Smooth muscle cell (in vitro differentiated cells): Measurements from ENCODE around the gene CUX1. TPM values are rescaled to one million over a fixed set of nuclear protein-coding genes. Genes with fewer than 3 reads are reported as not detected.

ENCODE experiments used
- DNase-seq: peaks from one replicate; lab custom pipeline; 2025; ENCODE audit not compliant: unreplicated experiment; lab: John Stamatoyannopoulos, UW
- H2AFZ ChIP-seq: fragments of 200-600 bp; sonication (generic); 2 replicates; pipeline ENCODE4 v1.6.0; 2016; ENCODE audit warnings: antibody characterized with exemption, low read depth, mild to moderate bottlenecking
- H3F3A ChIP-seq: fragments of 200-600 bp; sonication (generic); 2 replicates; pipeline ENCODE4 v1.6.0; 2017; ENCODE audit warnings: antibody characterized with exemption, low read depth
- H3K27ac ChIP-seq: fragments of 200-600 bp; sonication (generic); 2 replicates; pipeline ENCODE4 v1.5.1; 2016; ENCODE audit warnings: low read depth, mild to moderate bottlenecking
- H3K27me3 ChIP-seq: fragments of 200-600 bp; sonication (generic); 2 replicates; pipeline ENCODE4 v1.6.1; 2016; ENCODE audit warnings: low read depth, mild to moderate bottlenecking
- H3K36me3 ChIP-seq: fragments of 200-600 bp; sonication (generic); 2 replicates; pipeline ENCODE4 v1.5.1; 2016; ENCODE audit warnings: low read depth
- H3K4me1 ChIP-seq: fragments of 200-600 bp; sonication (generic); 2 replicates; pipeline ENCODE4 v1.5.1; 2016; ENCODE audit warnings: low read depth
- H3K4me2 ChIP-seq: fragments of 200-600 bp; sonication (generic); 2 replicates; pipeline ENCODE4 v1.6.0; 2016; ENCODE audit warnings: mild to moderate bottlenecking
- H3K4me3 ChIP-seq: fragments of 200-600 bp; sonication (generic); 2 replicates; pipeline ENCODE4 v1.5.1; 2016; ENCODE audit warnings: mild to moderate bottlenecking
- H3K79me2 ChIP-seq: fragments of 200-600 bp; sonication (generic); 2 replicates; pipeline ENCODE4 v1.6.0; 2016; ENCODE audit warnings: low read depth, mild to moderate bottlenecking
- H3K9ac ChIP-seq: fragments of 200-600 bp; sonication (generic); 2 replicates; pipeline ENCODE4 v1.6.0; 2016; ENCODE audit warnings: low read depth
- H3K9me3 ChIP-seq: fragments of 200-600 bp; sonication (generic); replicated peaks from 2 replicates; pipeline ENCODE4 v1.5.1; 2016; ENCODE audit warnings: low read depth
- H4K20me1 ChIP-seq: fragments of 200-600 bp; sonication (generic); 2 replicates; pipeline ENCODE4 v1.6.0; 2016; ENCODE audit warnings: low read depth
- WGBS: methylation state at CpG from one replicate; pipeline ENCODE4 v1.1.7; 2016; ENCODE audit warnings: low lambda C conversion rate; 5-methylcytosine and 5-hydroxymethylcytosine counted together
- polyA plus RNA-seq: library from polyadenylated mRNA; unstranded; fragments of >200 nt; fragmentation: Nextera tagmentation; extraction: Ambion mirVana; gene quantifications from 2 replicates; pipeline ENCODE4 v1.2.1, GENCODE V29; 2016
- total RNA-seq: library from RNA; depleted of rRNA; stranded (reverse); fragments of >200 nt; gene quantifications from 2 replicates; pipeline ENCODE4 v1.2.3, GENCODE V29; 2014
- TF ChIP-seq, protein P1 (sequence below): fragments of 200-600 bp; sonication (generic); IDR thresholded peaks from 2 replicates; pipeline ENCODE4 v1.5.1; 2017; ENCODE audit warnings: borderline replicate concordance, mild to moderate bottlenecking, antibody characterized with exemption; ENCODE audit not compliant: insufficient read depth, poor library complexity, severe bottlenecking

The CUX1 gene
- total and polyA plus RNA-seq, 2 experiments from 2014 or later = 56.3 to 78.4 TPM

DNA sequence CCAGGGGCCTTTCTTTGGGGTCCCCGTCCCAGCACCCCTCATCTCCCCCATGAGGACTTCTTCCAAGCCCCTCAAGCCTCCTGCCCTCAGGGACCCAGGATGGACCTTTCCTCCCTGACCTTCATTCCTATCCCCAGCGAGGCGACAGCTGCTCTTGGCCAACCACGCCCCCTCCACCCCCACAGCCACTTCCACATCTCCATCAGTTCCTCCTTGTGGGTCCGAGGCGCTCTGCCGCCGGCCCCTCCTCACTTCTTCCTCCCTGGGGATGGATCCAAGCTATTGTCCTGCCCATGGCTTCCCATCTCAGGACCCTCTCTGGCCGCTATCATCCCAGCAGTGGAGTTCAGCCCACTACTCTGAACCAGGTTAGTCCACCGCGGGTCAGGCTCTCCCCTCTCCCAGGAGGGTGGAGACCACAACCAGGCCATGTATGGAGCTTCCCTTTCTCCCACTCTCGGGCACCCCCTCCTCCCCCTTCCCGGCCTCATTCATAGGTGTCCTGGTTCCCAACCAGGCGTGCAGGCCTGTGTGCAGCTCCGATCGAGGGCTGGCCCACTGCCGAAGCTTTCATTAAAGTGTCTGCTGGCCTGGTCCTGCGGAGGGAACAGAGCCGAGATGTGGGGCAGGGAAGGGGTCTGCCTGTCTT, 467.6 kb downstream of the CUX1 start:
- Histone ChIP-seq H3K36me3 (no peaks in the 10 kb centered on the region), H4K20me1 (peaks cover 21% of the 10 kb centered on the region), H3K79me2 (no peaks in the 10 kb centered on the region), H3K4me1 (peaks cover 17% of the 10 kb centered on the region), H3K9ac (no peak overlapping the region), H3K4me2 (peak overlapping the region; percentile 100), H3F3A (no peaks in the 10 kb centered on the region), H3K27ac (no peak overlapping the region), H3K9me3 (no peaks in the 10 kb centered on the region), H3K4me3 (no peak overlapping the region), H3K27me3 (no peaks in the 10 kb centered on the region), H2AFZ (no peak overlapping the region)
- no peak for DNase-seq
- WGBS = 80% methylated on average over 19 of the region's 19 CpGs
- TF ChIP-seq, protein P1, sequence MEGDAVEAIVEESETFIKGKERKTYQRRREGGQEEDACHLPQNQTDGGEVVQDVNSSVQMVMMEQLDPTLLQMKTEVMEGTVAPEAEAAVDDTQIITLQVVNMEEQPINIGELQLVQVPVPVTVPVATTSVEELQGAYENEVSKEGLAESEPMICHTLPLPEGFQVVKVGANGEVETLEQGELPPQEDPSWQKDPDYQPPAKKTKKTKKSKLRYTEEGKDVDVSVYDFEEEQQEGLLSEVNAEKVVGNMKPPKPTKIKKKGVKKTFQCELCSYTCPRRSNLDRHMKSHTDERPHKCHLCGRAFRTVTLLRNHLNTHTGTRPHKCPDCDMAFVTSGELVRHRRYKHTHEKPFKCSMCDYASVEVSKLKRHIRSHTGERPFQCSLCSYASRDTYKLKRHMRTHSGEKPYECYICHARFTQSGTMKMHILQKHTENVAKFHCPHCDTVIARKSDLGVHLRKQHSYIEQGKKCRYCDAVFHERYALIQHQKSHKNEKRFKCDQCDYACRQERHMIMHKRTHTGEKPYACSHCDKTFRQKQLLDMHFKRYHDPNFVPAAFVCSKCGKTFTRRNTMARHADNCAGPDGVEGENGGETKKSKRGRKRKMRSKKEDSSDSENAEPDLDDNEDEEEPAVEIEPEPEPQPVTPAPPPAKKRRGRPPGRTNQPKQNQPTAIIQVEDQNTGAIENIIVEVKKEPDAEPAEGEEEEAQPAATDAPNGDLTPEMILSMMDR = no peak

DNA sequence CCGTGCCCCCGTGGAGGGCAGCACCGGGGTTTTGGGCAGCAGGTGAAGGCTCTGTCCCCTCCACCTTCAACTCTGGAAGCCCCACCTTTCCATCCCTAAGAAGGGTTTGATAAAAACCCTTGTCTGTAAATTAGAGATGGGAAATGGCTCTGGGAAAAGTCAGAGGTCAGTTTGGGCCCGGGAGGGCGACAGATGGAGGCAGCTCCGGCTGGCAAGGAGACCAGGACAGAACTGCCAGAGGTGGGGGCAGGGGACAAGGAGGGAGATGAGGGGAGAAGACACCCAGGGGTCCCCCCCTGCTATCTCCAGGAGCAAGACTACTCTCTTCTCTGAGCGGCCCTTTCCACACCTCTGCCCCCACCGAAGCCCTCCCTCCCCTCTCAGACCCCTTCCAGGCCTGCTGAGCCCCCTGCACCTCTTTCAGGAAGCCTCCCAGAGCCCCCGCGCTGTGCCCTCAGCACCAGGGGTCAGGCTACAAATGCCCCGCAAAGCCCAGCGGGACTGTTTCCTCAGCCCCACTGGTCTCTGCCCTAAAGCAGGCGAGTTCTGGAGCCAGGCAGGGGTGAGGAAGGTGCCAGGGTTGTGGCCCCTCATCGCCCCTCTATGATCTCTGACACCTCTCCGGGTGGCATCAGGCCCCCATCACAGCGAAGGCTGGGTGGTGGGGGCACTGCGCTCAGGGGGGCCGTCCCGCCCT, 468.3 kb downstream of the CUX1 start:
- peaks cover 17% of the 10 kb centered on the region for H3K4me1 ChIP-seq
- H3K27me3 ChIP-seq = no peaks in the 10 kb centered on the region
- no peak for DNase-seq
- no peak overlapping the region for H3K9ac ChIP-seq
- TF ChIP-seq, protein P1 = no peak
- H4K20me1 ChIP-seq = peaks cover 26% of the 10 kb centered on the region
- H3K4me3 ChIP-seq = peak overlapping the region; percentile 91
- H3F3A ChIP-seq = no peaks in the 10 kb centered on the region
- H3K4me2 ChIP-seq = peak overlapping the region; percentile 100
- H2AFZ ChIP-seq = no peak overlapping the region
- no peaks in the 10 kb centered on the region for H3K9me3 ChIP-seq
- WGBS = 53% methylated on average over 16 of the region's 19 CpGs
- no peaks in the 10 kb centered on the region for H3K79me2 ChIP-seq
- no peaks in the 10 kb centered on the region for H3K36me3 ChIP-seq
- H3K27ac ChIP-seq = peak overlapping the region; percentile 89

DNA sequence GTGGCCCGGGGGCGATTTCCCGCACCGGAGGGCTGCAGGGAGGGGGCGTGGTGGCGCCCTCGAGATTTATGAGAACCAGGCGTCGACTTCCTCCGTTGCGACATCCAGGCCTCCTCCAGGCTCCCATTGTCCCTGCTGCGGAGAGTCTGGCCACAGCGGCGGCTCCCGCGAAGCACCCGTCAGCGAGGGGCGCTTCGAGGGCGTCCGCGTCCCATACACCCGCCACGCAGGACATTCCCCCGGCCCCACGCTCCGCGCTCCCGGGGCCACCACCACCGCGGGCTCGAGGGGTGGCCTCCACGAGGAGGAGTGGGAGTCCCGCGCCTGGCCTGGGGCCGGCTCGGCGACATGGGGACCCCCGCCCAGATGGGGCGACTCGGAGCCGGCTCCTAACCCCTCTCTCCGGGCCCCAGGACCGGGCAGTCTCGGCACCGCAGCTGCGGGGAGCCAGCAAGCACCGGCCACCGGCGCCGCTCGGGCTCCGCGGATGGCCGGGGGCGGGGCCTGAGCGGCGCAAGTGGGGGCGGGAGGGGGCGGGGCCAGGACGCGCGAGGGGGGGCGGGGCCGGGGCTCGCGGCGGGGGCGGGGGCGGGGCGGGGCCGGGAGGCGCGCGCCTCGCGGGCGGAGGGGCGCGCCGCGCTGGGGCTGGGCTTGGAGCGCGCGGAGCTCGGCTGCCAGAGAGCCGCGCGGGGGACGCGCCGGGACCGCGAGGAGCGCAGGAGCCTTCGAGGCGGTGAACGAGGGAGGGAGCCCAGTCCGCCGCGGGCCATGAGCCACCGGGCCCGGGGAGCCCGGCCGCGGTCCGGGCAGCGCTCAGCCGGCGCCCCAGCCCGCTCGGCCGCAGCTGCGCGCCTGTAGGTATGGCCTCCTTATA, 469.0 kb downstream of the CUX1 start, which contains the start of gene SH2B2:
SH2B2 (plus strand) TSS at position 632 of the 874 bp plus-strand sequence. CDS start 13,683 bp downstream, outside the sequence.
- Histone ChIP-seq H3K79me2 (no peaks in the 10 kb centered on the region), H3K4me3 (peak within 1 kb of the TSS; percentile 91), H4K20me1 (peaks cover 34% of the 10 kb centered on the region), H3K4me1 (peaks cover 17% of the 10 kb centered on the region), H3K9me3 (no peaks in the 10 kb centered on the region), H3K27ac (peak within 1 kb of the TSS; percentile 89), H3F3A (no peaks in the 10 kb centered on the region), H2AFZ (peak within 1 kb of the TSS; percentile 89), H3K4me2 (peak within 1 kb of the TSS; percentile 100), H3K36me3 (no peaks in the 10 kb centered on the region), H3K27me3 (no peaks in the 10 kb centered on the region), H3K9ac (peak within 1 kb of the TSS; percentile 97)
- 3% methylated on average over 36 of the region's 116 CpGs for WGBS
- TF ChIP-seq, protein P1 = no peak
- peak; percentile 71 for DNase-seq
